ENCODE measurements around the gene ASTN2. TPM values are rescaled to one million over a fixed set of nuclear protein-coding genes. Genes with fewer than 3 reads are reported as not detected.

The ASTN2 gene
- total and polyA plus RNA-seq, 2 experiments from 2014 or later: 7.0 to 24.6 TPM

- TF ChIP-seq, protein P1, sequence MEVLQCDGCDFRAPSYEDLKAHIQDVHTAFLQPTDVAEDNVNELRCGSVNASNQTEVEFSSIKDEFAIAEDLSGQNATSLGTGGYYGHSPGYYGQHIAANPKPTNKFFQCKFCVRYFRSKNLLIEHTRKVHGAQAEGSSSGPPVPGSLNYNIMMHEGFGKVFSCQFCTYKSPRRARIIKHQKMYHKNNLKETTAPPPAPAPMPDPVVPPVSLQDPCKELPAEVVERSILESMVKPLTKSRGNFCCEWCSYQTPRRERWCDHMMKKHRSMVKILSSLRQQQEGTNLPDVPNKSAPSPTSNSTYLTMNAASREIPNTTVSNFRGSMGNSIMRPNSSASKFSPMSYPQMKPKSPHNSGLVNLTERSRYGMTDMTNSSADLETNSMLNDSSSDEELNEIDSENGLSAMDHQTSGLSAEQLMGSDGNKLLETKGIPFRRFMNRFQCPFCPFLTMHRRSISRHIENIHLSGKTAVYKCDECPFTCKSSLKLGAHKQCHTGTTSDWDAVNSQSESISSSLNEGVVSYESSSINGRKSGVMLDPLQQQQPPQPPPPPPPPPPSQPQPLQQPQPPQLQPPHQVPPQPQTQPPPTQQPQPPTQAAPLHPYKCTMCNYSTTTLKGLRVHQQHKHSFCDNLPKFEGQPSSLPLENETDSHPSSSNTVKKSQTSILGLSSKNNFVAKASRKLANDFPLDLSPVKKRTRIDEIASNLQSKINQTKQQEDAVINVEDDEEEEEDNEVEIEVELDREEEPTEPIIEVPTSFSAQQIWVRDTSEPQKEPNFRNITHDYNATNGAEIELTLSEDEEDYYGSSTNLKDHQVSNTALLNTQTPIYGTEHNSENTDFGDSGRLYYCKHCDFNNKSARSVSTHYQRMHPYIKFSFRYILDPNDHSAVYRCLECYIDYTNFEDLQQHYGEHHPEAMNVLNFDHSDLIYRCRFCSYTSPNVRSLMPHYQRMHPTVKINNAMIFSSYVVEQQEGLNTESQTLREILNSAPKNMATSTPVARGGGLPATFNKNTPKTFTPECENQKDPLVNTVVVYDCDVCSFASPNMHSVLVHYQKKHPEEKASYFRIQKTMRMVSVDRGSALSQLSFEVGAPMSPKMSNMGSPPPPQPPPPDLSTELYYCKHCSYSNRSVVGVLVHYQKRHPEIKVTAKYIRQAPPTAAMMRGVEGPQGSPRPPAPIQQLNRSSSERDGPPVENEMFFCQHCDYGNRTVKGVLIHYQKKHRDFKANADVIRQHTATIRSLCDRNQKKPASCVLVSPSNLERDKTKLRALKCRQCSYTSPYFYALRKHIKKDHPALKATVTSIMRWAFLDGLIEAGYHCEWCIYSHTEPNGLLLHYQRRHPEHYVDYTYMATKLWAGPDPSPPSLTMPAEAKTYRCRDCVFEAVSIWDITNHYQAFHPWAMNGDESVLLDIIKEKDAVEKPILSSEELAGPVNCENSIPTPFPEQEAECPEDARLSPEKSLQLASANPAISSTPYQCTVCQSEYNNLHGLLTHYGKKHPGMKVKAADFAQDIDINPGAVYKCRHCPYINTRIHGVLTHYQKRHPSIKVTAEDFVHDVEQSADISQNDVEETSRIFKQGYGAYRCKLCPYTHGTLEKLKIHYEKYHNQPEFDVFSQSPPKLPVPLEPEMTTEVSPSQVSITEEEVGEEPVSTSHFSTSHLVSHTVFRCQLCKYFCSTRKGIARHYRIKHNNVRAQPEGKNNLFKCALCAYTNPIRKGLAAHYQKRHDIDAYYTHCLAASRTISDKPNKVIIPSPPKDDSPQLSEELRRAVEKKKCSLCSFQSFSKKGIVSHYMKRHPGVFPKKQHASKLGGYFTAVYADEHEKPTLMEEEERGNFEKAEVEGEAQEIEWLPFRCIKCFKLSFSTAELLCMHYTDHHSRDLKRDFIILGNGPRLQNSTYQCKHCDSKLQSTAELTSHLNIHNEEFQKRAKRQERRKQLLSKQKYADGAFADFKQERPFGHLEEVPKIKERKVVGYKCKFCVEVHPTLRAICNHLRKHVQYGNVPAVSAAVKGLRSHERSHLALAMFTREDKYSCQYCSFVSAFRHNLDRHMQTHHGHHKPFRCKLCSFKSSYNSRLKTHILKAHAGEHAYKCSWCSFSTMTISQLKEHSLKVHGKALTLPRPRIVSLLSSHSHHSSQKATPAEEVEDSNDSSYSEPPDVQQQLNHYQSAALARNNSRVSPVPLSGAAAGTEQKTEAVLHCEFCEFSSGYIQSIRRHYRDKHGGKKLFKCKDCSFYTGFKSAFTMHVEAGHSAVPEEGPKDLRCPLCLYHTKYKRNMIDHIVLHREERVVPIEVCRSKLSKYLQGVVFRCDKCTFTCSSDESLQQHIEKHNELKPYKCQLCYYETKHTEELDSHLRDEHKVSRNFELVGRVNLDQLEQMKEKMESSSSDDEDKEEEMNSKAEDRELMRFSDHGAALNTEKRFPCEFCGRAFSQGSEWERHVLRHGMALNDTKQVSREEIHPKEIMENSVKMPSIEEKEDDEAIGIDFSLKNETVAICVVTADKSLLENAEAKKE (CRISPR knock-in tag; IDR thresholded peaks at IDR 0.05): no peak
Observed at GRCh38 chr9:117453737-117454136, 38.9 kb upstream of the ASTN2 start (continued).

- no peaks in the 10 kb centered on the region for H3K27me3 ChIP-seq (ENCODE audit: insufficient read depth)
- H2AFZ ChIP-seq: no peak overlapping the region
- H3K4me3 Mint-ChIP-seq: no peak overlapping the region
- no peaks in the 10 kb centered on the region for H3K36me3 ChIP-seq (ENCODE audit: insufficient read depth)
- H3K27me3 Mint-ChIP-seq (ENCODE audit: insufficient read depth, low read depth, poor library complexity): peaks cover 2% of the 10 kb centered on the region
- H4K20me1 ChIP-seq (replicated peaks; ENCODE audit: insufficient read depth): no peaks in the 10 kb centered on the region
- no peaks in the 10 kb centered on the region for H3F3A ChIP-seq (replicated peaks; ENCODE audit: low read depth)
- H3K27ac ChIP-seq (ENCODE audit: low read depth): no peak overlapping the region
- H3K4me3 ChIP-seq: no peak overlapping the region
- H3K79me2 ChIP-seq (replicated peaks; ENCODE audit: insufficient read depth): no peaks in the 10 kb centered on the region
- H3K4me2 ChIP-seq: no peak overlapping the region
- no peaks in the 10 kb centered on the region for H3K9me2 ChIP-seq (ENCODE audit: insufficient read depth)
- no peak overlapping the region for H3K27ac Mint-ChIP-seq
- H3K36me3 Mint-ChIP-seq (ENCODE audit: low read depth): no peaks in the 10 kb centered on the region
- no peak for ATAC-seq
- no peak for DNase-seq (ENCODE audit: low spot score)
- no peaks in the 10 kb centered on the region for H3K4me1 ChIP-seq (ENCODE audit: insufficient read depth)
- H3K9me3 Mint-ChIP-seq: no peaks in the 10 kb centered on the region
- no peaks in the 10 kb centered on the region for H3K4me1 Mint-ChIP-seq
- TF ChIP-seq, protein P2, sequence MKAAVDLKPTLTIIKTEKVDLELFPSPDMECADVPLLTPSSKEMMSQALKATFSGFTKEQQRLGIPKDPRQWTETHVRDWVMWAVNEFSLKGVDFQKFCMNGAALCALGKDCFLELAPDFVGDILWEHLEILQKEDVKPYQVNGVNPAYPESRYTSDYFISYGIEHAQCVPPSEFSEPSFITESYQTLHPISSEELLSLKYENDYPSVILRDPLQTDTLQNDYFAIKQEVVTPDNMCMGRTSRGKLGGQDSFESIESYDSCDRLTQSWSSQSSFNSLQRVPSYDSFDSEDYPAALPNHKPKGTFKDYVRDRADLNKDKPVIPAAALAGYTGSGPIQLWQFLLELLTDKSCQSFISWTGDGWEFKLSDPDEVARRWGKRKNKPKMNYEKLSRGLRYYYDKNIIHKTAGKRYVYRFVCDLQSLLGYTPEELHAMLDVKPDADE (IDR thresholded peaks at IDR 0.05): no peak
- TF ChIP-seq ZNF114 (CRISPR knock-in tag; IDR thresholded peaks at IDR 0.05) (no peak), EZH2 (IDR thresholded peaks at IDR 0.05; ENCODE audit: low read depth, unreplicated experiment) (no peak), CTCF (conservative IDR thresholded peaks at IDR 0.05; ENCODE audit: low read depth in 2 of 2) (no peak), JUNB (IDR thresholded peaks at IDR 0.05; ENCODE audit: unreplicated experiment) (no peak), STAT1 (IDR thresholded peaks at IDR 0.05; ENCODE audit: unreplicated experiment) (no peak)
- TF ChIP-seq, protein P1 (CRISPR knock-in tag; IDR thresholded peaks at IDR 0.05): no peak
Observed at GRCh38 chr9:117451311-117451710, 36.5 kb upstream of the ASTN2 start.

Data from GM23338 (cell line).